ENCODE data around the gene C1orf87.

DNA sequence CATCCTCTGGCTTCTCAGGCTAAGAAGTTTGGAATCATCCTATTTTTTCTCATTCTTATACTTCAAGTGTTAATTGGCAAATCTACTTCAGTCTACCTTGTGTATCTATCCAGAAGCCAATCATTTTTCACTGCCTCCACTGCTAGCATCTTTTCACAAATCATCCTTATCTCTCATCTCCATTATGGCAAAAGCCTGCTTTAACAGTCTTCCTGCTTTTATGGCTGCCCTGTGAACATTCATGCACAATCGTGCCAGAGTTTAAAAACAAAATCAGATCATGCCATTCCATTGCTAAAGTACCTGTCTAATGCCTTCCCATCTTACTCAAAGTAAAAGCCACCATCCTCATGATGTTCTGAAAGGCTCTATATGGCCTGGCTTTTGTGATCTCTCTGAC lies 127.8 kb downstream of the C1orf87 start:
- TF ChIP-seq, protein P1, sequence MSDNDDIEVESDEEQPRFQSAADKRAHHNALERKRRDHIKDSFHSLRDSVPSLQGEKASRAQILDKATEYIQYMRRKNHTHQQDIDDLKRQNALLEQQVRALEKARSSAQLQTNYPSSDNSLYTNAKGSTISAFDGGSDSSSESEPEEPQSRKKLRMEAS (IDR thresholded peaks at IDR 0.05; ENCODE audit: low read depth), result no peak
- TF ChIP-seq, protein P2, sequence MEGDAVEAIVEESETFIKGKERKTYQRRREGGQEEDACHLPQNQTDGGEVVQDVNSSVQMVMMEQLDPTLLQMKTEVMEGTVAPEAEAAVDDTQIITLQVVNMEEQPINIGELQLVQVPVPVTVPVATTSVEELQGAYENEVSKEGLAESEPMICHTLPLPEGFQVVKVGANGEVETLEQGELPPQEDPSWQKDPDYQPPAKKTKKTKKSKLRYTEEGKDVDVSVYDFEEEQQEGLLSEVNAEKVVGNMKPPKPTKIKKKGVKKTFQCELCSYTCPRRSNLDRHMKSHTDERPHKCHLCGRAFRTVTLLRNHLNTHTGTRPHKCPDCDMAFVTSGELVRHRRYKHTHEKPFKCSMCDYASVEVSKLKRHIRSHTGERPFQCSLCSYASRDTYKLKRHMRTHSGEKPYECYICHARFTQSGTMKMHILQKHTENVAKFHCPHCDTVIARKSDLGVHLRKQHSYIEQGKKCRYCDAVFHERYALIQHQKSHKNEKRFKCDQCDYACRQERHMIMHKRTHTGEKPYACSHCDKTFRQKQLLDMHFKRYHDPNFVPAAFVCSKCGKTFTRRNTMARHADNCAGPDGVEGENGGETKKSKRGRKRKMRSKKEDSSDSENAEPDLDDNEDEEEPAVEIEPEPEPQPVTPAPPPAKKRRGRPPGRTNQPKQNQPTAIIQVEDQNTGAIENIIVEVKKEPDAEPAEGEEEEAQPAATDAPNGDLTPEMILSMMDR (IDR thresholded peaks at IDR 0.05), result no peak
- TF ChIP-seq, protein P3, sequence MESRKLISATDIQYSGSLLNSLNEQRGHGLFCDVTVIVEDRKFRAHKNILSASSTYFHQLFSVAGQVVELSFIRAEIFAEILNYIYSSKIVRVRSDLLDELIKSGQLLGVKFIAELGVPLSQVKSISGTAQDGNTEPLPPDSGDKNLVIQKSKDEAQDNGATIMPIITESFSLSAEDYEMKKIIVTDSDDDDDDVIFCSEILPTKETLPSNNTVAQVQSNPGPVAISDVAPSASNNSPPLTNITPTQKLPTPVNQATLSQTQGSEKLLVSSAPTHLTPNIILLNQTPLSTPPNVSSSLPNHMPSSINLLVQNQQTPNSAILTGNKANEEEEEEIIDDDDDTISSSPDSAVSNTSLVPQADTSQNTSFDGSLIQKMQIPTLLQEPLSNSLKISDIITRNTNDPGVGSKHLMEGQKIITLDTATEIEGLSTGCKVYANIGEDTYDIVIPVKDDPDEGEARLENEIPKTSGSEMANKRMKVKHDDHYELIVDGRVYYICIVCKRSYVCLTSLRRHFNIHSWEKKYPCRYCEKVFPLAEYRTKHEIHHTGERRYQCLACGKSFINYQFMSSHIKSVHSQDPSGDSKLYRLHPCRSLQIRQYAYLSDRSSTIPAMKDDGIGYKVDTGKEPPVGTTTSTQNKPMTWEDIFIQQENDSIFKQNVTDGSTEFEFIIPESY (IDR thresholded peaks at IDR 0.05; ENCODE audit: borderline replicate concordance, low read depth), result no peak
- no peak for TF ChIP-seq SIN3A (IDR thresholded peaks at IDR 0.05; ENCODE audit: borderline replicate concordance, low read depth, low read length)
- no peak for TF ChIP-seq POLR2AphosphoS5 (IDR thresholded peaks at IDR 0.05; ENCODE audit: low read depth, low read length)
- TF ChIP-seq CHD2 (IDR thresholded peaks at IDR 0.05; ENCODE audit: low read length, partially characterized antibody), result no peak
- no peak for TF ChIP-seq EZH2phosphoT487 (IDR thresholded peaks at IDR 0.05; ENCODE audit: borderline replicate concordance, low read depth)
- no peak for TF ChIP-seq ELF1 (IDR thresholded peaks at IDR 0.05)
- no peak for TF ChIP-seq MXI1 (IDR thresholded peaks at IDR 0.05; ENCODE audit: low read depth, low read length)
- no peak for TF ChIP-seq TAF1 (IDR thresholded peaks at IDR 0.05; ENCODE audit: borderline replicate concordance, low read depth, low read length)
- TF ChIP-seq RXRA (IDR thresholded peaks at IDR 0.05; ENCODE audit: borderline replicate concordance, low read depth), result no peak
- TF ChIP-seq GABPA (IDR thresholded peaks at IDR 0.05; ENCODE audit: low read depth), result no peak

All from SK-N-SH (cell line).